NCI-H446 (cell line): ENCODE results near the gene ZCCHC14.
"Not testable (repeated sequence)": the region's sequence is repeated elsewhere in the genome, so short reads cannot be mapped to it uniquely, and the experiment has no call there.

Experiments used
- DNase-seq, 2 experiments: peaks; one replicate each; lab custom pipeline; 2025; lab: John Stamatoyannopoulos, UW

The ZCCHC14 gene

GRCh38 chr16:87524407-87524806 is 31.6 kb upstream of the ZCCHC14 start:
- no peak for DNase-seq

- DNase-seq, result not testable (repeated sequence)
Measured at GRCh38 chr16:87523605-87524004, 30.8 kb upstream of the ZCCHC14 start.

DNA sequence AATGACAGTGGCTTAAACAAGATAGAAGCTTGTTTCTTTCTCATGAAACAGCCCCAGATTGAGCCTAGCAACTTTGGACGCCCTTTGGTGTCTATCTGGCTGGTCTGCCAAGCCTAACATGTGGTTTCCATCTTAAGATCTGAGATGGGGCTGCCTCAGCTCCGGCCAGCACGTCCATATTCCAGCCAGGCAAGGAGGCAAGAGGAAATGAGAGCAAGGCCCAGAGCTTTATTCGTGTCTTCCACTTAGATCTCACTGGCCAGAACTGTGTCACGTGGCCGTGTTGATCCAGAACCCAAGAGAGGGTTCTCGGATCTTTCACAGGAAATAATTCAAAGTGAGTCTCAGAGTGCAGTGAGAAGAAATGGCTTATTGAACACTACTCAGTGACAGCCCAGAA is 28.9 kb upstream of the ZCCHC14 start:
- not testable (repeated sequence) for DNase-seq

DNA sequence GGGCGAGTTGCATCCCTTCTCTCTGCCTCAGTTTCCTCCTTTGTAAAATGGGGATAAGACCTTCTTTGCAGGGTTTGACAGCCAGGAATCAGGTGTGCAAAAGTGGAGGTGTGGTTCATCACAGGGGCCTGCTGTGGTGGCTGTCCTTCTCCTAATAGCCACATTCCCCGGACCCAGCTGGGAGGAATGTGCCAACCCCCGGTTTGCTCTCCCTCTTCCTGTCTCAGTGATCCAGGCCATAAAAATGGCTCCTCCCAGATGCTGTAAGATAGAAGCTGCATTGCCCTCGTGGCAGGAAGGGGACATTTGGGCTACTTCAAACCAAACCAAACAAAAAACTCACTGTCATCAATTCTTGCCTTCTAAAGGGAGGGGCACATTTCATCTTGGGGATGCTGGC is 26.3 kb upstream of the ZCCHC14 start:
- DNase-seq, result not testable (repeated sequence)

- DNase-seq, result not testable (repeated sequence)
Measured at GRCh38 chr16:87518430-87519051, 25.7 kb upstream of the ZCCHC14 start.

DNA sequence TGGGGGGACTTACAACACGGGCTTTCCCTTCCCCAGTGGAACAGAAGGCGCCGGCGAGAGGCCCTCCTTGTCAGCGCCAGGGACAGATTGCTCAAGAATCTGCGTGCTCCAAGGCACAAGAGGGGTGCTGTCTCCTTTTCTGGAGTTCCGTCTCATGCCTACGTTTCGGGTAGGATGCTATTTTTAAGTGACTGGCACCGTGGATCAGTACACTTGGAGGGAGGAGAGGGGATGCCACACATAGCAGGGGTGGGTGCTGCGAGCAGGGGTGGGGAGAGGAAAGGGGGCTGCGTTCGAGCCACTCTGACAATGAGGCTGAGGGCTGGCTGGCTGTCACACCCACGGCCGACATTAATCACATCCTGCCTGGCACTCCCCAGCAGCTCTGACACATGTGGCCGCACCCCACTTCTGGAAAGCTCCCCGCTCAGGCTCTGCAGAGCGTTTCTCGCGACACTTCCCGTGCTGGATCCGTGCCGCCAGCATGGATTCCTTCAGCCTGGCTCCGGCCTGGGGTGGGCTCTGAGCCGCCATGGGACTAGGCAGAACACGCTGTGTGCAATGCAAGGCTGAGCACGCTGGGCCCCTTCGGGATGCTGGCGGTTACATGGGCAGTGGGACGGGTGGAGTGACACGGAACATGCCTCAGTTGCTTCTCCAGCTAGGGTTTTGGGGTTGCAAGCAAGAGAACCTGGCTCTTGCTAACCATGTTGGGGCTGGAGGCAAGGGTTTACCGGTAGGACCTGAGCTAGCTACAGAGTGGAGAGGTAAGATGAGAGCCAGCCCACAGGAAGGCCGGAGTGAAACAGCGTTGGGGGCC is 25.0 kb upstream of the ZCCHC14 start:
- DNase-seq, result not testable (repeated sequence)

- no peak for DNase-seq
Measured at GRCh38 chr16:87516361-87516760, 23.5 kb upstream of the ZCCHC14 start.

DNA sequence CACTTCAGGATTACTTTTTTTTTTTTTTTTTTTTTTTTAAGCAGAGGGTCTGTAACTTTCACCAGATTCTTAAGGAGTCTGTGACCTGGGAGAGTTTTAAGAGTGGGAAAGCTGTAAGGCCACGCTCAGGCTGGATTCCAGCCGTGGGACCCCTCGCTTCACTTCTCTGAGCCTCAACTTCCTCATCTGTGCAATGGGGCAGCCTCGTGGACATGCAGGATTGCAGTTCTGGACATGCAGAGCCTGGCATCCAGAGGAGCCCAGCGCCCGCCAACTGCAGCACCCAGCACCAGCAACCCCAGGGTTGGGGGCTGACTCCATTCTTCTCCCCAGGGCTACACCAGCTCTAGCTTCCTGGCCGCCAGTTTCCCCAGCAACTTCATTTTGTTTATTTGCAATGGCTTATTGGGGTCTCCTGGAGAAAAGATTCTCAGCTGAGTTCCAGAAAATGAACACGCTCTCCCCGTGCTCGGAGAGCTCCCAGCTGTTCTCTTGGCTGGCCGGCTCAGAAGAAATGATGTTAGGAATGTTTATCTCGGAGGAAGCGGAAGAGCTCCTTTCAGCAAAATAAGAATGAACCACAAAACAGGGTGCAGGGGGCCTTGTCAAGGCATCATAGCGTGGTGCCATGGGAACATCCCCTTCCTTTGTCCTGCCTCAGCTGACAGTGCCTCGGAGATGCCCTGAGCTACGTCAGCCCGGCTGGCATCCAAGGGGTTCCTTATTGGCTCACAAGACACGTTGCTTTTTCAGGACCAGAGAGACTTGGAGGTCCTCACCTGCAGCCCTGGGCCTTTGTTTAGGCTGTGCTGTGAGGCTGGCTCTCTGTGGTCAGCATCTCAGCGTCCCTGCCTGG is 22.9 kb upstream of the ZCCHC14 start:
- no peak for DNase-seq

- not testable (repeated sequence) for DNase-seq
Measured at GRCh38 chr16:87509778-87510177, 17.0 kb upstream of the ZCCHC14 start.

- no peak for DNase-seq
Measured at GRCh38 chr16:87507351-87508069, 14.7 kb upstream of the ZCCHC14 start.

DNA sequence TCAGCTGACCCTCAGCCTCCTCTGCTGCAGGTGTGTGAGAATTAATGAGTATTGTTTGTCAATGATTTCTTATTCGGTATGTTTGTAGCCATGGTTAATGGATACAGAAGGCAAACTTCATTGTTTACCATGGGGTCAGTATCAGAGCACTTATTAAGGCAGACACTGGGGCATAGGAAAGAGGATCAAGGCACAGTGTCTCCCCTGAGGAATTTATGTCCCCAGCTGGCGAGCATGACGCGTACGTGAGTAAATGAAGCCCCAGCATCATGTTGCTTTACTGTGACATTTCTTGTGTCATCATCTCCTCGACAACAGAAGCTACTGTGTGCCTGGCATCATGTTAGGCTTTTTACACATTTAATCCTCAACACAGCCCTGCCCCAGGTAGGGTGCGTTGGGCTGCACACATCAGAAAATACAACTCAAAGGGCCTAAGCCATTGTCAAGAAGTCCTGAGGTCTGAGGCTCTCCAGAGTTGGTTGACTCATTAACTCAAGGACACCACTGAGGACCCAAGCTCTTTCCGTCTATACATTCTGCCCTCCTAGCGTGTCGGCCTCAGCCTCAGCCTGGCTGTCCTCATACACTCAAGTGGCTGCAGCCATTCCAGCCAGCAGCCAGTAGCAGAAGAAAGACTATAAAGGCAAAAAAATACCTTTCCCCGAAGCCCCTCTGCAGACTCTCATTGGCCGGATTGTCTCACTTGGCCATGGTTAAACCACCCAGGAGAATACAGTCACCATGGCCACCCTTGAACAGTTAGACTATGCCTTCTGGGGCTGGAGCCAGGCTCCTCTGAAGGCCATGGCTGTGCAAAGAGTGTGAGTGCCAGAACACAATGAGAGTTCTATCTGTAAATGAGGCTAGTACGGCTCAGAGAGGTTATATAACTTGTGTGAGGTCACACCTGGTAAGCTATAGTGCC is 13.9 kb upstream of the ZCCHC14 start:
- DNase-seq, result no peak

- DNase-seq, result no peak
Measured at GRCh38 chr16:87505834-87506233, 13.0 kb upstream of the ZCCHC14 start.

- not testable (repeated sequence) for DNase-seq
Measured at GRCh38 chr16:87503232-87503937, 10.6 kb upstream of the ZCCHC14 start.

GRCh38 chr16:87502308-87502969 is 9.6 kb upstream of the ZCCHC14 start:
- DNase-seq, result no peak

DNA sequence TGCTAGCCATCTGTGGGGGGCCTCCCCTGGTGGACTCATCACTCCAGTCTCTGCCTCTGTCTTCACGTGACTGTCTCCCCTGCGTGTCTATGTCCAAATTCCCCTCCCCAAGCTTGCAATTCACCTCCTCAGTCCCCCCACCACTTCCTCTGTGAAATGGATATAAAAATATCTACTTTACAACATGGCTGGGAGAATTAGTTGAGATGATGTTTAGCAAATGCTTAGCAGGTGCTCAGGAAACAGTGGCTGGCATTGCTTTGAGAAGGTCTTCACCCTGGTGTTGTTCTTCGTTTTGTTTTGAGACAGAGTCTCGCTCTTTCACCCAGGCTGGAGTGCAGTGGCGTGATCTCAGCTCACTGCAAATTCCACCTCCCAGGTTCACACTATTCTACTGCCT is 8.3 kb upstream of the ZCCHC14 start:
- no peak for DNase-seq

- DNase-seq, result no peak
Measured at GRCh38 chr16:87499189-87499486, 6.3 kb upstream of the ZCCHC14 start.

GRCh38 chr16:87498324-87499188 is 5.7 kb upstream of the ZCCHC14 start:
- DNase-seq, result no peak

DNA sequence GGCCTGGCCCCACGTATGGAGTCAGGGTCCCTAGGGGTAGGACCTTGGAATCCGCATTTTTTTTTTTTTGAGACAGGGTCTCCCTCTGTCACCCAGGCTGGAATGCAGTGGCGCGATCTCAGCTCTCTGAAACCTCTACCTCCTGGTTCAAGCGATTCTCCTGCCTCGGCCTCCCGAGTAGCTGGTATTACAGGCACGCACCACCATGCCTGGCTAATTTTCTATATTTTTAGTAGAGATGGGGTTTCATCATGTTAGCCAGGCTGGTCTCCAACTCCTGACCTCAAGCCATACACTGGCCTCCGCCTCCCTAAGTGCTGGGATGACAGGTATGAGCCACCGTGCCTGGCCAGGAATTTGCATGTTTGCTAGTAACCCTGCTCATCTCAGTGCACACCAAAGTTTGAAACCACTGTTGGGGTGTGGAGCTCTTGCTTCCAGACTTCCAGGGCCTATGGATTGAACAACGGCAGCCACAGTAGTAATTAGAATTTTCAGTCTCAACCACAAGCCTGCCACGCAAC is 5.0 kb upstream of the ZCCHC14 start:
- not testable (repeated sequence) for DNase-seq
